HEK293T (cell line): ENCODE results near the gene LRRC1.

Source experiments
- BHLHE40 ChIP-seq: fragments of 450-650 bp; IDR thresholded peaks from 2 replicates; pipeline ENCODE4 v1.6.1; 2016; ENCODE audit warnings: mild to moderate bottlenecking, moderate library complexity, borderline replicate concordance
- FOXA1 ChIP-seq: fragments of 450-650 bp; IDR thresholded peaks from 2 replicates; pipeline ENCODE4 v1.6.1; 2016; ENCODE audit warnings: mild to moderate bottlenecking
- FOXM1 ChIP-seq: fragments of 450-650 bp; IDR thresholded peaks from 2 replicates; pipeline ENCODE4 v1.6.1; 2017; ENCODE audit warnings: mild to moderate bottlenecking, borderline replicate concordance
- HDGF ChIP-seq: fragments of 450-650 bp; IDR thresholded peaks from 2 replicates; pipeline ENCODE4 v1.6.1; 2017; ENCODE audit warnings: antibody characterized with exemption, borderline replicate concordance
- L3MBTL2 ChIP-seq: fragments of 450-650 bp; conservative IDR thresholded peaks from 2 replicates; pipeline ENCODE4 v1.6.1; 2016; ENCODE audit warnings: mild to moderate bottlenecking
- LEF1 ChIP-seq: fragments of 450-650 bp; IDR thresholded peaks from 2 replicates; pipeline ENCODE4 v1.6.1; 2017; ENCODE audit warnings: mild to moderate bottlenecking, borderline replicate concordance
- SP1 ChIP-seq: fragments of 450-650 bp; IDR thresholded peaks from 2 replicates; pipeline ENCODE4 v1.6.1; 2017
- SUZ12 ChIP-seq: fragments of 450-650 bp; IDR thresholded peaks from 2 replicates; pipeline ENCODE4 v1.6.1; 2016; ENCODE audit warnings: mild to moderate bottlenecking
- TARDBP ChIP-seq: fragments of 450-650 bp; IDR thresholded peaks from 2 replicates; pipeline ENCODE4 v1.6.1; 2016

DNA sequence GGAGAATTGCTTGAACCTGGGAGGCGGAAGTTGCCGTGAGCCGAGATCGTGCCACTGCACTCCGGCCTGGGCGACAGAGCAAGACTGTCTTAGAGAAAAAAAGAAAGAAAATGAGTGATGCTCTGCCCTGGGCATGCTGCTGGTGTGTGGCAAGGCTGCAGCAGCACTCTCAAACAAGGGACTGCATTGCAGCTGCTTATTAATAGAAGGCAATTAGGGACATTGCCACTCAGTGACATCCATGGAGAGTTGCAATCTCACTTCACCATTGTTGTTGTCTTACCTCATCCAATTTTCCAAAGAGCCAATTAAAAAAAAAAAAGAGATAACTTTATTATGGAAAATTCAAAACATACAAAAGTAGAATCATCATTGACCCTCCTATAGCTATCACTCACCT is 131.1 kb downstream of the LRRC1 start:
- TF ChIP-seq SUZ12 (no peak), LEF1 (no peak), HDGF (no peak), FOXM1 (no peak), BHLHE40 (no peak), L3MBTL2 (no peak), SP1 (no peak), FOXA1 (no peak), TARDBP (no peak)
